Activated naive CD4-positive, alpha-beta T cell treated with anti-CD3 and anti-CD28 coated beads for 36 hours (primary cell): Measurements from ENCODE around the gene PRR29. TPM values are rescaled to one million over a fixed set of nuclear protein-coding genes. Genes with fewer than 3 reads are reported as not detected.
A peak's percentile ranks its signal among the peaks of the same experiment; 100 is the strongest.
"Not testable (repeated sequence)": the region's sequence is repeated elsewhere in the genome, so short reads cannot be mapped to it uniquely, and the experiment has no call there.

Experiments
- CTCF ChIA-PET: fragments of 350-600 bp; sonication (Branson Sonifier 250); formaldehyde crosslinking; loops from one replicate; lab custom pipeline; 2021; ENCODE audit warnings: antibody characterized with exemption; lab: Charles Lee
- DNase-seq: peaks from one replicate; pipeline ENCODE4 v3.0.0-alpha.2; 2020
- H3K27ac Mint-ChIP-seq: one replicate; pipeline ENCODE4 v1.8.0; 2021; ENCODE audit warnings: mild to moderate bottlenecking, mixed read lengths
- H3K27me3 Mint-ChIP-seq: one replicate; pipeline ENCODE4 v1.8.0; 2021; ENCODE audit warnings: low read depth, mixed read lengths
- H3K36me3 Mint-ChIP-seq: one replicate; pipeline ENCODE4 v1.8.0; 2021; ENCODE audit warnings: low read depth, mixed read lengths
- H3K4me1 Mint-ChIP-seq: one replicate; pipeline ENCODE4 v1.8.0; 2021; ENCODE audit warnings: low read depth, mixed read lengths
- H3K4me3 Mint-ChIP-seq: one replicate; pipeline ENCODE4 v1.8.0; 2021; ENCODE audit warnings: mild to moderate bottlenecking, moderate library complexity, mixed read lengths
- H3K9me3 Mint-ChIP-seq: one replicate; pipeline ENCODE4 v1.8.0; 2021; ENCODE audit warnings: mixed read lengths
- intact Hi-C: fragments of 100-400 bp; cut with micrococcal nuclease; formaldehyde crosslinking; loops from one replicate; pipeline ENCODE4 v1.15.1; 2023
- total RNA-seq, 2 experiments: library from RNA; stranded (reverse); gene quantifications; one replicate each; pipeline ENCODE4 v1.2.3, GENCODE V29; 2021

The PRR29 gene
- total RNA-seq, 2 experiments from 2014 or later: 0.21 to 0.44 TPM

DNA sequence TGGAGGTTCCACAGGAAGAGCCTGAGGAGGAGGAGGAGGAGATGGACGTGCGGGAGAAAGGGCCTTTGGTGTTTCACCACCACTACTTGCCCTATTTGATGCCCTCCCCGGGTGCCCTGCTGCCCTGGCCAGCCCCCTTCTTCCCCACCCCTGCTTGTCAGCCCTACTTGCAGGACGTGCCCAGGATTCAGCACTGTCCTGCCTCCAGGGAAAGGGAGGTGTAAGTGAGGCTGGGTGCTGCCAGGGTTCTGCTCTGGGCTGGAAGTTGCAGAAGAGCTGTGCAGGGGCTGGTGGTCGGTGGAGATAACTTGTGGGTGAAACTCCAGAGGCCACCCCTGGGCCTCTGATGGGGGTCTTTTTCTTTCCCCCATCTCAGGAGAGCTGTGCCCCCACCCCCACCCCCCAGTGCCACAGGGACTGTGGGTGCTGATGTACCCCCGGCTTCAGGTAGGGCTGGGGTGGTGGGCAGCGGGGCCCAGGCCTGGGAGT is 3.0 kb downstream of the PRR29 start:
- no peak for DNase-seq
- Mint-ChIP-seq H3K4me3 (no peak overlapping the region), H3K27me3 (no peaks in the 10 kb centered on the region), H3K4me1 (peaks cover 25% of the 10 kb centered on the region), H3K9me3 (no peaks in the 10 kb centered on the region), H3K27ac (no peak overlapping the region), H3K36me3 (peaks cover 2% of the 10 kb centered on the region)
- CTCF ChIA-PET: interaction anchor here (1.0 to 1.3 kb wide), 2 partner anchors 11 to 25 kb away, joined by 3 to 4 read pairs; no protein-coding TSS in a partner anchor
- intact Hi-C loops: no loop called here

- no peaks in the 10 kb centered on the region for H3K9me3 Mint-ChIP-seq
- peak overlapping the region; percentile 18 for H3K27ac Mint-ChIP-seq
- H3K4me3 Mint-ChIP-seq: no peak overlapping the region
- CTCF ChIA-PET: interaction anchor here (0.7 to 1.1 kb wide), 3 partner anchors 15 to 24 kb away, joined by 3 to 5 read pairs (median 4); no protein-coding TSS in a partner anchor
- peaks cover 2% of the 10 kb centered on the region for H3K36me3 Mint-ChIP-seq
- DNase-seq: no peak
- intact Hi-C loops: no loop called here
- H3K4me1 Mint-ChIP-seq: peaks cover 28% of the 10 kb centered on the region
- no peaks in the 10 kb centered on the region for H3K27me3 Mint-ChIP-seq
These were observed 3.8 kb downstream of the PRR29 start for GRCh38 chr17:64001763-64002529.

- H3K4me1 Mint-ChIP-seq: peaks cover 30% of the 10 kb centered on the region
- CTCF ChIA-PET: interaction anchor here (1.1 kb wide), 1 partner anchor 14 kb away, joined by 3 read pairs; no protein-coding TSS in a partner anchor
- DNase-seq: no peak
- H3K9me3 Mint-ChIP-seq: no peaks in the 10 kb centered on the region
- H3K27ac Mint-ChIP-seq: no peak overlapping the region
- no peaks in the 10 kb centered on the region for H3K27me3 Mint-ChIP-seq
- H3K4me3 Mint-ChIP-seq: no peak overlapping the region
- H3K36me3 Mint-ChIP-seq: peaks cover 2% of the 10 kb centered on the region
- intact Hi-C loops: no loop called here
These were observed 4.7 kb downstream of the PRR29 start for GRCh38 chr17:64002658-64003525.

- intact Hi-C loops: no loop called here
- no peak for DNase-seq
- Mint-ChIP-seq H3K27me3 (no peaks in the 10 kb centered on the region), H3K27ac (no peak overlapping the region), H3K4me1 (peaks cover 31% of the 10 kb centered on the region), H3K4me3 (no peak overlapping the region), H3K9me3 (no peaks in the 10 kb centered on the region), H3K36me3 (peaks cover 2% of the 10 kb centered on the region)
- CTCF ChIA-PET: no interaction called here
These were observed 5.5 kb downstream of the PRR29 start for GRCh38 chr17:64003526-64004121.

DNA sequence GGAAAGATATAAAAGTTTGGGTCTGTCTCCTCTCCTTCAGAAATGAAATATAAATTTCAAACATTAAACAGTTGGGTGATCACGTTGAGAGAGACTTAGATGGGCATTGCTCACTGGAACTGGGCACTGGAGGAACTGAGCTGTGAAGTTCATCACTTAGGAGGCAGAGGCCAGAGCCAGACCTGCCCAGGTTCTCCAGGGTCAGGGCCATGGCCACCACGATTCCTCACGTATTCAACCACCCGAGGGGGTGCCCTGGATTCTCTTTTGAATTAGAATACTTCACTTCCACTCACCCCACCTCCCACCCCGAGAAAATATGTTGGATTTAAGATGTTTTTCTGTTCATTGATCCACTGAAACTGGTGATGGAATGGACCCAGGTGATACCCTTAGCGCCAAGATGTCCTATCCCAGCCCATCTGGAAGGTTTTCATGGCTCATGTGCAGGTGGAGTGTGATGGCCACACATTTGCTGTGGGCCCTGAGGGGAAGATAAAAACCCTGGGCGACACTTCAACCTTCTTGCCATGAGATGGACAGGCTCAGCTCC is 6.1 kb downstream of the PRR29 start:
- CTCF ChIA-PET: interaction anchor here (1.1 to 1.5 kb wide), 2 partner anchors 22 to 129 kb away, joined by 5 to 7 read pairs; no protein-coding TSS in a partner anchor
- Mint-ChIP-seq H3K9me3 (no peaks in the 10 kb centered on the region), H3K27me3 (no peaks in the 10 kb centered on the region), H3K27ac (no peak overlapping the region), H3K36me3 (peaks cover 2% of the 10 kb centered on the region), H3K4me1 (peaks cover 31% of the 10 kb centered on the region), H3K4me3 (no peak overlapping the region)
- DNase-seq: no peak
- intact Hi-C loops: no loop called here

GRCh38 chr17:64004903-64005733 is 7.0 kb downstream of the PRR29 start:
- intact Hi-C loops: no loop called here
- DNase-seq: no peak
- H3K27me3 Mint-ChIP-seq: no peaks in the 10 kb centered on the region
- peak overlapping the region; percentile 26 for H3K27ac Mint-ChIP-seq
- CTCF ChIA-PET: interaction anchor here (1.1 to 2.2 kb wide), 4 partner anchors 14 to 128 kb away, joined by 4 to 7 read pairs (median 5); no protein-coding TSS in a partner anchor
- H3K4me1 Mint-ChIP-seq: peaks cover 34% of the 10 kb centered on the region
- H3K9me3 Mint-ChIP-seq: no peaks in the 10 kb centered on the region
- no peak overlapping the region for H3K4me3 Mint-ChIP-seq
- peaks cover 7% of the 10 kb centered on the region for H3K36me3 Mint-ChIP-seq

DNA sequence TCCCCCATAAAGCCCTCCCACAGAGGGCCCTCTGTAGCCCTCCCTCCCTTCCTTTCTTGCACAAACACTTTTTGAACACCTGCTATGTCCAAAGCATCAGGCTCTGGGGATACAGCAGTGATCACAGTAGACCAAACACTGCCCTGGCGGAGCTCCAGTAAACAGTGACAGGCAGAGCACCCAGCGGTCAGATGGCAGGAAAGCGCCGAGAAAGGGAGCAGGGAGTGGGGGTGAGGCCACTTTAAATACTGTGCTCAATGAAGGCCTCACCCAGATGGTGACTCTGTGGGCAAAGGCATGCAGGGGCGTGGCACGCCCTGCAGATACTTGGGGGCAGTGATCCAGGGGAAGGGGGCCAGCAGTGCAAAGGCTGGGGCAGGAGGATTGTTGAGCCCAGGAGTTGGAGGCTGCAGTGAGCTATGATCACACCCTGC is 7.6 kb downstream of the PRR29 start:
- no peak for DNase-seq
- Mint-ChIP-seq H3K9me3 (no peaks in the 10 kb centered on the region), H3K36me3 (peaks cover 10% of the 10 kb centered on the region), H3K4me1 (peaks cover 39% of the 10 kb centered on the region), H3K27me3 (no peaks in the 10 kb centered on the region), H3K4me3 (no peak overlapping the region), H3K27ac (peak overlapping the region; percentile 34)
- intact Hi-C loops: no loop called here
- CTCF ChIA-PET: interaction anchor here (1.2 to 2.2 kb wide), 4 partner anchors 15 to 128 kb away, joined by 4 to 7 read pairs (median 4); no protein-coding TSS in a partner anchor

DNA sequence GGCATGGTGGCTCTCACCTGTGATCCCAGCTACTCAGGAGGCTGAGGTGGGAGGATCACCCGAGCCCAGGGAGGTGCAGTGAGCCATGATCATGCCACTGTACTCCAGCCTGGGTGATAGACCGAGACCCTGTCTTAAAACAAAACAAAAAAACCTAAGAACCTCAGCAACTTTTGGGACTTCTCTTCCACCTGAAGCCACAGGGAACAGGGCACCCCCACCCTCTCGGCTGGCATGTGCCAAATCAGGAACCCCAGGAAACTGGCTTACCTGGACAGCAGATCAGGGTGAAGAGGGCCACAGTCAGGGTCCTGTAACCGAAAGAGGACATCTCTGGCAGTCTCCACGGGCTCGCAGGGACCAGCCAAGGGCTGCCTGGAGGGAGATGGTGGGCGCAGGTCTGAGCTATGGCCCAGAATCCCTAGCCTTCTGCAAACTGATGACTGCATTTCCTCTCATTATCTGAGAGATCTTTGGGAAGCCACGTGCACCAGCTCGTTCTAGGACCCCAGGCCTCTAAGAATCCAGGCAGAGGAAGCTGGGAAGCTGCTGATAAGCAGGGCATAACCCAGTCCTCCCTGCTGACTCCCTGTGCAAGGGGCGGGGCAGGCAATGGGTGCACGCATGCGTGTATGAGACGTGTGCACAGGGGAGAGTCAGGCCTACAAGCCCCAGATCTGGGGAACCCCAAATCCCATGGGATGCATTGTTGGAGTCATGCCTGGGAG is 8.4 kb downstream of the PRR29 start:
- Mint-ChIP-seq H3K4me1 (peaks cover 45% of the 10 kb centered on the region), H3K27ac (peak overlapping the region; percentile 66), H3K4me3 (no peak overlapping the region), H3K36me3 (peaks cover 14% of the 10 kb centered on the region), H3K27me3 (no peaks in the 10 kb centered on the region), H3K9me3 (no peaks in the 10 kb centered on the region)
- CTCF ChIA-PET: interaction anchor here (1.2 to 2.2 kb wide), 5 partner anchors 11 to 100 kb away, joined by 3 to 6 read pairs (median 4); no protein-coding TSS in a partner anchor
- intact Hi-C loops: no loop called here
- DNase-seq: no peak

DNA sequence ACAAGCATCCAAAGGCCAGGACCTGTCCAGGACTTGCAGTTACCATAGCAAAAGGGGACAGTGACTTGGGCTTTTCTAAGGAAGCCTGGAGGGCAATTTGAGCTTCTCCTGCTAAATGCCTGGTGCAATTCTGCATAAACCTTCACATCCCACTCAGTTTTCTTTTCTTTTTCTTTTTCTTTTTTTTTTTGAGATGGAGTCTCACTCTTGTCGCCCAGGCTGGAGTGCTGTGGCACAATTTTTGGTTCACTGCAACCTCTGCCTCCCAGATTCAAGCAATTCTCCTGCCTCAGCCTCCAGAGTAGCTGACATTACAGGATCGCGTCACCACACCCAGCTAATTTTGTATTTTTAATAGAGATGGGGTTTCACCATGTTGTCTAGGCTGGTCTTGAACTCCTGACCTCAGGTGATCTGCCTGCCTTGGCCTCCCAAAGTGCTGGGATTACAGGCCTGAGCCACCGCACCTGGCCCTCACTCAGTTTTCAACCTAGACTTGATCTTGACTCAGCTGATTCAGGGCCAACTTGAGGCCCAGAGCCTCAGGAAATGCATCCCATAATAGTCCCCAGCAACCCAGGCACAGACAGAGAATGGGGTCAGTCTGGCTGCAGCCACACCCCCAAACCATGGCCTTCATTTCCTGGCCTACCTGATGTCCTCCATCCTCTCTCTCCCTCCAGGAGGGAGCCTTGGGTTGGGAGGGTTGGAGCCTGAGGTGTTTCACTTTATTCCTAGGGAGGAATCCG is 9.1 kb downstream of the PRR29 start:
- DNase-seq, H3K27me3 Mint-ChIP-seq, intact Hi-C loops, H3K4me3 Mint-ChIP-seq, H3K9me3 Mint-ChIP-seq: not testable (repeated sequence)
- H3K27ac Mint-ChIP-seq: peak overlapping the region; percentile 66
- H3K36me3 Mint-ChIP-seq: peaks cover 18% of the 10 kb centered on the region
- CTCF ChIA-PET: interaction anchor here (1.4 to 2.2 kb wide), 3 partner anchors 11 to 61 kb away, joined by 3 to 6 read pairs (median 5); no protein-coding TSS in a partner anchor
- peaks cover 51% of the 10 kb centered on the region for H3K4me1 Mint-ChIP-seq

DNA sequence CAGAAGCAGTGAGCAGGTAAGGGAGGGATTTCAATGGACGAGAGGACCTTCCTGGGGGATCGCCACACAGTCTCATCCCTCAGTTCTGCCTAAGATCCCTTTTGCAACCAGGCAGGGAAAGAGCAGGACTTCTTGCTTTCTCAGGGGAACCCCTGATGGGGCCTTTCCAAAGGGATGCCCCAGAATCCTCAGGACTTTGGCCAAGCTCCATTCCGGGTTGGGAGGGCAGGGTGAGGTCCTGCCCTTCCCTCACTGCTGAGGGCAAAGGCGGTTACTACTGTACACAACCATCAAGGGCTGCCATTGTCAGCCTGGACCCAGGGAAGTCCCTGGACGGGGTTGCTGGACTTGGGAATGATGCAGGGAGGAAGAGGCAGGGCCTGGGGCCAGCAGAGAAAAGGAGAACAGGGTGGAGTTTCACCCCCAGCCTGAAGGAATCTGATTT is 9.7 kb downstream of the PRR29 start:
- CTCF ChIA-PET: no interaction called here
- Mint-ChIP-seq H3K36me3 (peaks cover 18% of the 10 kb centered on the region), H3K4me3 (no peak overlapping the region), H3K4me1 (peaks cover 52% of the 10 kb centered on the region), H3K27ac (peak overlapping the region; percentile 50), H3K27me3 (no peaks in the 10 kb centered on the region), H3K9me3 (no peaks in the 10 kb centered on the region)
- intact Hi-C loops: no loop called here
- no peak for DNase-seq
